Ishikawa (cell line): Measurements from ENCODE around the gene MS4A14.

ENCODE experiments used
- CEBPB ChIP-seq: IDR thresholded peaks from 2 replicates; pipeline ENCODE4 v1.6.1; 2012
- EGR1 ChIP-seq: IDR thresholded peaks from 2 replicates; pipeline ENCODE4 v1.6.1; 2012
- EP300 ChIP-seq: IDR thresholded peaks from 2 replicates; pipeline ENCODE4 v1.6.1; 2012; ENCODE audit warnings: borderline replicate concordance
- TCF12 ChIP-seq: IDR thresholded peaks from 2 replicates; pipeline ENCODE4 v1.6.1; 2012; ENCODE audit warnings: low read depth
- TEAD4 ChIP-seq: IDR thresholded peaks from 2 replicates; pipeline ENCODE4 v1.6.1; 2012
- ZBTB7A ChIP-seq: IDR thresholded peaks from 2 replicates; pipeline ENCODE4 v1.6.1; 2012; ENCODE audit warnings: low read depth
- TF ChIP-seq, protein P1 (sequence below): IDR thresholded peaks from 2 replicates; pipeline ENCODE4 v1.6.1; 2012; ENCODE audit warnings: low read depth, mild to moderate bottlenecking
- TF ChIP-seq, protein P2 (sequence below): IDR thresholded peaks from 2 replicates; pipeline ENCODE4 v1.6.1; 2012

DNA sequence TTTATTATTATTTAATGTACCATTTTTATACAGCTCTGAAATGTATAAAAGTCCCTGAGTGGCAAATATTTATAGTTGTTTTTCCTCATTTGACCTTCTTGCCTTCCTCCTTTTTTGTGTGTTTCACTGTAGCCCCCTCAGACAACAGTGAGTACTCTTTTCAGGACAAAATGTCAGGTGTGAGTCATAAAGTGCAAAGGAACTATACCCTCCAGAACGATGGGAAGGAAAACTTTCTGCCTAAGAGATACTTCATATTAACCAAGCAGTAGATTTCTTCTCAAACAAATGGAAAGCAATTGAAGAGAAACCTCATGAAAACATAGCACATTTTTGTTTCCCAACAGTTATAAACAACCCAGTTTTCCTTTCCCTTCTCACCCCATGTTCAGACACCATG is 34.0 kb upstream of the MS4A14 start:
- TF ChIP-seq CEBPB, result no peak
- TF ChIP-seq EP300, result no peak
- TF ChIP-seq, protein P1, sequence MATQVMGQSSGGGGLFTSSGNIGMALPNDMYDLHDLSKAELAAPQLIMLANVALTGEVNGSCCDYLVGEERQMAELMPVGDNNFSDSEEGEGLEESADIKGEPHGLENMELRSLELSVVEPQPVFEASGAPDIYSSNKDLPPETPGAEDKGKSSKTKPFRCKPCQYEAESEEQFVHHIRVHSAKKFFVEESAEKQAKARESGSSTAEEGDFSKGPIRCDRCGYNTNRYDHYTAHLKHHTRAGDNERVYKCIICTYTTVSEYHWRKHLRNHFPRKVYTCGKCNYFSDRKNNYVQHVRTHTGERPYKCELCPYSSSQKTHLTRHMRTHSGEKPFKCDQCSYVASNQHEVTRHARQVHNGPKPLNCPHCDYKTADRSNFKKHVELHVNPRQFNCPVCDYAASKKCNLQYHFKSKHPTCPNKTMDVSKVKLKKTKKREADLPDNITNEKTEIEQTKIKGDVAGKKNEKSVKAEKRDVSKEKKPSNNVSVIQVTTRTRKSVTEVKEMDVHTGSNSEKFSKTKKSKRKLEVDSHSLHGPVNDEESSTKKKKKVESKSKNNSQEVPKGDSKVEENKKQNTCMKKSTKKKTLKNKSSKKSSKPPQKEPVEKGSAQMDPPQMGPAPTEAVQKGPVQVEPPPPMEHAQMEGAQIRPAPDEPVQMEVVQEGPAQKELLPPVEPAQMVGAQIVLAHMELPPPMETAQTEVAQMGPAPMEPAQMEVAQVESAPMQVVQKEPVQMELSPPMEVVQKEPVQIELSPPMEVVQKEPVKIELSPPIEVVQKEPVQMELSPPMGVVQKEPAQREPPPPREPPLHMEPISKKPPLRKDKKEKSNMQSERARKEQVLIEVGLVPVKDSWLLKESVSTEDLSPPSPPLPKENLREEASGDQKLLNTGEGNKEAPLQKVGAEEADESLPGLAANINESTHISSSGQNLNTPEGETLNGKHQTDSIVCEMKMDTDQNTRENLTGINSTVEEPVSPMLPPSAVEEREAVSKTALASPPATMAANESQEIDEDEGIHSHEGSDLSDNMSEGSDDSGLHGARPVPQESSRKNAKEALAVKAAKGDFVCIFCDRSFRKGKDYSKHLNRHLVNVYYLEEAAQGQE, result no peak
- TF ChIP-seq, protein P2, sequence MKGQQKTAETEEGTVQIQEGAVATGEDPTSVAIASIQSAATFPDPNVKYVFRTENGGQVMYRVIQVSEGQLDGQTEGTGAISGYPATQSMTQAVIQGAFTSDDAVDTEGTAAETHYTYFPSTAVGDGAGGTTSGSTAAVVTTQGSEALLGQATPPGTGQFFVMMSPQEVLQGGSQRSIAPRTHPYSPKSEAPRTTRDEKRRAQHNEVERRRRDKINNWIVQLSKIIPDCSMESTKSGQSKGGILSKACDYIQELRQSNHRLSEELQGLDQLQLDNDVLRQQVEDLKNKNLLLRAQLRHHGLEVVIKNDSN, result no peak
- TF ChIP-seq TCF12, result no peak
- no peak for TF ChIP-seq TEAD4
- TF ChIP-seq EGR1, result no peak
- no peak for TF ChIP-seq ZBTB7A
